ENCODE results near the gene IL15RA.

DNA sequence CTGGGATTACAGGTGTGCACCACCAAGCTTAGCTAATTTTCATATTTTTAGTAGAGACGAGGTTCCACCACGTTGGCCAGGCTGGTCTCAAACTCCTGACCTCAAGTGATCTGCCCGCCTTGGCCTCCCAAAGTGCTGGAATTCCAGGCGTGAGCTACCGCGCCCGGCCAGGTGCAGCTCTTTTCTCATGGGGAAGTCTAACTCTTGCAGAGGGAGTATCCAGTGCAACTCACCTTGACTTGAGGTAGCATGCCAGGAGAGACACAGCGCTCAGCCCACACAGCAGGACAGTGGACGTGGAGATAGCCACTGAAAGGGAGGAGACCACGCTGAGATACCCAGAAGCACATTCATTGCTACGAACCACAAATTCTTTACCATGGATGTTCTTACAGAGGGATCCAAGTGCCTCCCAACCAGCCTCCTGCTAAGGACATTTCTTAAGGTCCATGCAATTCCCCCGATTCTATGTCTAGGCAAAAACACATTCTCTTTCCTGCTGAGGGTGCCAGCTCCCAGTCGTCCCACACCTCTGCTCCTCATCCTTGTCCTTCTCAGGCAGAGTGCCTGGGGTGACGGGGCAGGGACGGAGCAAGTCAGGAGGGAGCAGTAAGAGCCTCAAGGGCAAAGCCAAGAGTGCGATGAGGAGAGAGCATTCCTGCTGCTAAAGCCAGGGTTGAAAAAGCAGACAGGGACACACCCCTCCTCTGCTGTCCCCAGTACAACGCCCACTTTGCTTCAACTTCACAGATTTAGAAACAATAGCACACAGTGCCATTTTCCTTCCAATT, 21.0 kb downstream of the IL15RA start:
- TF ChIP-seq, protein P1, sequence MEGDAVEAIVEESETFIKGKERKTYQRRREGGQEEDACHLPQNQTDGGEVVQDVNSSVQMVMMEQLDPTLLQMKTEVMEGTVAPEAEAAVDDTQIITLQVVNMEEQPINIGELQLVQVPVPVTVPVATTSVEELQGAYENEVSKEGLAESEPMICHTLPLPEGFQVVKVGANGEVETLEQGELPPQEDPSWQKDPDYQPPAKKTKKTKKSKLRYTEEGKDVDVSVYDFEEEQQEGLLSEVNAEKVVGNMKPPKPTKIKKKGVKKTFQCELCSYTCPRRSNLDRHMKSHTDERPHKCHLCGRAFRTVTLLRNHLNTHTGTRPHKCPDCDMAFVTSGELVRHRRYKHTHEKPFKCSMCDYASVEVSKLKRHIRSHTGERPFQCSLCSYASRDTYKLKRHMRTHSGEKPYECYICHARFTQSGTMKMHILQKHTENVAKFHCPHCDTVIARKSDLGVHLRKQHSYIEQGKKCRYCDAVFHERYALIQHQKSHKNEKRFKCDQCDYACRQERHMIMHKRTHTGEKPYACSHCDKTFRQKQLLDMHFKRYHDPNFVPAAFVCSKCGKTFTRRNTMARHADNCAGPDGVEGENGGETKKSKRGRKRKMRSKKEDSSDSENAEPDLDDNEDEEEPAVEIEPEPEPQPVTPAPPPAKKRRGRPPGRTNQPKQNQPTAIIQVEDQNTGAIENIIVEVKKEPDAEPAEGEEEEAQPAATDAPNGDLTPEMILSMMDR (conservative IDR thresholded peaks at IDR 0.05 in 1 of 2, IDR thresholded peaks at IDR 0.05 in 1 of 2; ENCODE audit: extremely low read depth in 1 of 2, insufficient read depth in 1 of 2, low read depth in 1 of 2, low read length in 2 of 2), result no peak
- TF ChIP-seq EZH2 (IDR thresholded peaks at IDR 0.05; ENCODE audit: borderline replicate concordance, low read length), result no peak

Measured in mammary epithelial cell (primary cell).